NCI-H2081 treated with DMSO at 0.1 percent for 48 hours (cell line): ENCODE measurements around the gene ITGA1.

Source experiments
- DNase-seq: peaks from one replicate; lab custom pipeline; 2025; lab: John Stamatoyannopoulos, UW

The ITGA1 gene

GRCh38 chr5:52897238-52897614, 109.5 kb downstream of the ITGA1 start:
- DNase-seq, result no peak

GRCh38 chr5:52898961-52899680, 111.4 kb downstream of the ITGA1 start:
- DNase-seq, result no peak

- DNase-seq, result no peak
These were observed 115.4 kb downstream of the ITGA1 start for GRCh38 chr5:52903142-52903541.

- no peak for DNase-seq
These were observed 118.6 kb downstream of the ITGA1 start for GRCh38 chr5:52906343-52906742.

- no peak for DNase-seq
These were observed 119.1 kb downstream of the ITGA1 start for GRCh38 chr5:52906845-52907244.

- DNase-seq, result no peak
These were observed 121.5 kb downstream of the ITGA1 start for GRCh38 chr5:52909192-52909591.

- DNase-seq, result no peak
These were observed 122.4 kb downstream of the ITGA1 start for GRCh38 chr5:52910071-52910470.

- peak; percentile 43 for DNase-seq
These were observed 127.6 kb downstream of the ITGA1 start for GRCh38 chr5:52915176-52915875.

- DNase-seq, result no peak
These were observed 133.2 kb downstream of the ITGA1 start for GRCh38 chr5:52920929-52921328.

- DNase-seq, result no peak
These were observed 134.7 kb downstream of the ITGA1 start for GRCh38 chr5:52922384-52922783.

- DNase-seq, result no peak
These were observed 136.7 kb downstream of the ITGA1 start for GRCh38 chr5:52924456-52924855.

- no peak for DNase-seq
These were observed 137.3 kb downstream of the ITGA1 start for GRCh38 chr5:52925001-52925400.

GRCh38 chr5:52928689-52929088, 141.0 kb downstream of the ITGA1 start:
- DNase-seq, result no peak

GRCh38 chr5:52938226-52938625, 150.5 kb downstream of the ITGA1 start:
- DNase-seq, result no peak

GRCh38 chr5:52943285-52943684, 155.6 kb downstream of the ITGA1 start:
- no peak for DNase-seq

GRCh38 chr5:52943808-52944207, 156.1 kb downstream of the ITGA1 start:
- no peak for DNase-seq

GRCh38 chr5:52945040-52945439, 157.3 kb downstream of the ITGA1 start:
- DNase-seq, result no peak

- peak; percentile 1 for DNase-seq
These were observed 159.5 kb downstream of the ITGA1 start for GRCh38 chr5:52947208-52947607.

- no peak for DNase-seq
These were observed 160.1 kb downstream of the ITGA1 start for GRCh38 chr5:52947851-52948250.

GRCh38 chr5:52948418-52949076, 160.8 kb downstream of the ITGA1 start:
- DNase-seq, result no peak

- no peak for DNase-seq
These were observed 163.0 kb downstream of the ITGA1 start for GRCh38 chr5:52950686-52951085.

- DNase-seq, result no peak
These were observed 164.8 kb downstream of the ITGA1 start for GRCh38 chr5:52952483-52952882.

GRCh38 chr5:52956014-52956413, 168.3 kb downstream of the ITGA1 start:
- DNase-seq, result no peak
